Measurements from ENCODE around the gene OTOG.

OTOG gene

DNA sequence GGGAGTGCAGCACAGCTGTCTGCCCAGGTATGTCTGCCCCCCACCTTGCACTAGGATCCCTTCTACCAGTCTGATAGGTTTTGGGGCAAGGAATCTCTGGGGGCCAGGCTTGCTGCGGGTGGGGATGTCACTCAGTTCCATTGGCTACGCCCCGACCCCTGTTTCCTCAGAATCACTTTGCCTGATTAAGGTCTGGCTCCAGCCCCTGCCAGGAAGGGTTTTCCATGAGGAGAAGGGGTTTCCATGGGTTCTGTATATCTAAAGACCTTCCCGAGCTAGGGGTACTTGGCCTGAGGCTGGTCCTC is 14.0 kb downstream of the OTOG start (continued):
- TF ChIP-seq, protein P1, sequence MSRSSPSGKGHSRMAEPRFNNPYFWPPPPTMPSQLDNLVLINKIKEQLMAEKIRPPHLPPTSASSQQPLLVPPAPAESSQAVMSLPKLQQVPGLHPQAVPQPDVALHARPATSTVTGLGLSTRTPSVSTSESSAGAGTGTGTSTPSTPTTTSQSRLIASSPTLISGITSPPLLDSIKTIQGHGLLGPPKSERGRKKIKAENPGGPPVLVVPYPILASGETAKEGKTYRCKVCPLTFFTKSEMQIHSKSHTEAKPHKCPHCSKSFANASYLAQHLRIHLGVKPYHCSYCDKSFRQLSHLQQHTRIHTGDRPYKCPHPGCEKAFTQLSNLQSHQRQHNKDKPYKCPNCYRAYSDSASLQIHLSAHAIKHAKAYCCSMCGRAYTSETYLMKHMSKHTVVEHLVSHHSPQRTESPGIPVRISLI (tag by site-specific recombination; IDR thresholded peaks at IDR 0.05): no peak
- TF ChIP-seq ZNF202 (tag by site-specific recombination; IDR thresholded peaks at IDR 0.05; ENCODE audit: borderline replicate concordance): no peak
- TF ChIP-seq ZNF335 (tag by site-specific recombination; conservative IDR thresholded peaks at IDR 0.05): no peak
- no peak for TF ChIP-seq RBAK (tag by site-specific recombination; IDR thresholded peaks at IDR 0.05)
- TF ChIP-seq ZNF629 (tag by site-specific recombination; IDR thresholded peaks at IDR 0.05): no peak
- TF ChIP-seq ZNF24 (tag by site-specific recombination; IDR thresholded peaks at IDR 0.05): no peak
- no peak for TF ChIP-seq HOXC10 (CRISPR knock-in tag; IDR thresholded peaks at IDR 0.05)
- TF ChIP-seq PRDM1 (tag by site-specific recombination; IDR thresholded peaks at IDR 0.05): no peak
- no peak for TF ChIP-seq ZNF266 (tag by site-specific recombination; IDR thresholded peaks at IDR 0.05; ENCODE audit: low read depth)
- no peak for TF ChIP-seq SCRT2 (tag by site-specific recombination; IDR thresholded peaks at IDR 0.05)
- TF ChIP-seq KLF8 (tag by site-specific recombination; IDR thresholded peaks at IDR 0.05): no peak

DNA sequence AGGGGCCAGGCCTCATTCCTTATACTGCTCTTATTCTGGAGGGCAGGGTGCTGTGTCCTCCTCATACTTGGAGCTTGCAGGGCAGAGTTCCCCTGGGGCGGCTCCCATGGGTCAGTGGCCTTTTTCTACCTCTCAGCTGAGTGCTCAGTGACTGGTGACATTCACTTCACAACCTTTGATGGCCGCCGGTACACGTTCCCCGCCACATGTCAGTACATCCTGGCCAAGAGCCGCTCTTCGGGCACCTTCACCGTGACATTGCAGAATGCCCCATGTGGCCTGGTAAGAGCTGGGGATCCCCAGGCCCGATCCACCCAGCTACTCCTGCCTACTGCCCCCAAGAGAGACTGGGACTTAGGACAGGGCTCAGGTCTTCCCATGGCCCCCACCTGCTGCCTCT is 14.5 kb downstream of the OTOG start:
- Histone ChIP-seq H3K4me3 (ENCODE audit: low read depth, low read length) (no peak overlapping the region), H3K27ac (ENCODE audit: extremely low read depth, low read depth, low read length) (no peak overlapping the region), H3K36me3 (ENCODE audit: control insufficient read depth in 2 of 2, insufficient read depth in 1 of 2, low read length in 2 of 2) (no peaks in the 10 kb centered on the region), H3K9me3 (ENCODE audit: control insufficient read depth, insufficient read depth, low read depth, low read length) (no peaks in the 10 kb centered on the region), H3K4me1 (ENCODE audit: control insufficient read depth, insufficient read depth, low read length) (no peaks in the 10 kb centered on the region)
- POLR2A ChIA-PET: no interaction called here
- CTCF ChIA-PET: interaction anchor here (0.6 to 2.6 kb wide), 4 partner anchors 33 to 332 kb away, joined by 3 to 6 read pairs (median 3); no protein-coding TSS in a partner anchor
- TF ChIP-seq ZNF529 (tag by site-specific recombination; IDR thresholded peaks at IDR 0.05; ENCODE audit: insufficient replicate concordance) (no peak), ZNF555 (tag by site-specific recombination; conservative IDR thresholded peaks at IDR 0.05) (no peak)
- TF ChIP-seq, protein P1 (tag by site-specific recombination; IDR thresholded peaks at IDR 0.05): no peak

DNA sequence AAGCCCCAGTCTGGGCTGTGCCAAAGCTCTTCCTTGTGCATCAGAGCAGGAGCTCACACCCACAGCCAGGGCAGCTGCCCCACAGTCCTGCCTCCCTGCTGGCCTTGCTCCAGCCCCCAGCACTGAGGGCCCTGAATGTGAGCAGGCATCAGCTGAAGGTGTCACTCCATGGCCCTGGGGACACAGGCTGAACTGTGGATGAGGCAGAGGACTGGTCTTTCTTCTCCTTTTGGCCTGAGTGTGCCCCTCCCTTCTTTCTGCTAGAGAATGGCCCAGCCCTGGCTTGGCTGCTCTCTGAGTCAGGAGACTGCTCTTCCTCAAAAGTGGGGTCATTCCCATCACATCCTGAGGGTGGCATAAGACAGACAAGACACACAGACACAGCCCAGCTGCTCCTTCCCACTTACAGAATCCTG is 16.2 kb downstream of the OTOG start:
- H3K4me3 ChIP-seq (ENCODE audit: low read depth, low read length): no peak overlapping the region
- ChIA-PET CTCF (interaction anchor here (0.6 to 1.9 kb wide), 4 partner anchors 36 to 584 kb away, joined by 3 to 7 read pairs (median 4); no protein-coding TSS in a partner anchor), POLR2A (interaction anchor here (0.5 kb wide), 1 partner anchor 360 kb away, joined by 3 read pairs; no protein-coding TSS in a partner anchor)
- H3K9me3 ChIP-seq (ENCODE audit: control insufficient read depth, insufficient read depth, low read depth, low read length): no peaks in the 10 kb centered on the region
- H3K4me1 ChIP-seq (ENCODE audit: control insufficient read depth, insufficient read depth, low read length): no peaks in the 10 kb centered on the region
- no peaks in the 10 kb centered on the region for H3K36me3 ChIP-seq (ENCODE audit: control insufficient read depth in 2 of 2, insufficient read depth in 1 of 2, low read length in 2 of 2)
- H3K27ac ChIP-seq (ENCODE audit: extremely low read depth, low read depth, low read length): no peak overlapping the region
- TF ChIP-seq, protein P2, sequence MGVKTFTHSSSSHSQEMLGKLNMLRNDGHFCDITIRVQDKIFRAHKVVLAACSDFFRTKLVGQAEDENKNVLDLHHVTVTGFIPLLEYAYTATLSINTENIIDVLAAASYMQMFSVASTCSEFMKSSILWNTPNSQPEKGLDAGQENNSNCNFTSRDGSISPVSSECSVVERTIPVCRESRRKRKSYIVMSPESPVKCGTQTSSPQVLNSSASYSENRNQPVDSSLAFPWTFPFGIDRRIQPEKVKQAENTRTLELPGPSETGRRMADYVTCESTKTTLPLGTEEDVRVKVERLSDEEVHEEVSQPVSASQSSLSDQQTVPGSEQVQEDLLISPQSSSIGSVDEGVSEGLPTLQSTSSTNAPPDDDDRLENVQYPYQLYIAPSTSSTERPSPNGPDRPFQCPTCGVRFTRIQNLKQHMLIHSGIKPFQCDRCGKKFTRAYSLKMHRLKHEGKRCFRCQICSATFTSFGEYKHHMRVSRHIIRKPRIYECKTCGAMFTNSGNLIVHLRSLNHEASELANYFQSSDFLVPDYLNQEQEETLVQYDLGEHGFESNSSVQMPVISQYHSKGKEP (tag by site-specific recombination; IDR thresholded peaks at IDR 0.05): no peak
- TF ChIP-seq ZNF777 (tag by site-specific recombination; IDR thresholded peaks at IDR 0.05; ENCODE audit: borderline replicate concordance) (no peak), ZNF600 (tag by site-specific recombination; IDR thresholded peaks at IDR 0.05) (no peak), ZBTB1 (tag by site-specific recombination; IDR thresholded peaks at IDR 0.05) (no peak), REPIN1 (tag by site-specific recombination; IDR thresholded peaks at IDR 0.05; ENCODE audit: low read depth) (no peak), ZNF157 (tag by site-specific recombination; IDR thresholded peaks at IDR 0.05) (no peak)
- TF ChIP-seq, protein P3, sequence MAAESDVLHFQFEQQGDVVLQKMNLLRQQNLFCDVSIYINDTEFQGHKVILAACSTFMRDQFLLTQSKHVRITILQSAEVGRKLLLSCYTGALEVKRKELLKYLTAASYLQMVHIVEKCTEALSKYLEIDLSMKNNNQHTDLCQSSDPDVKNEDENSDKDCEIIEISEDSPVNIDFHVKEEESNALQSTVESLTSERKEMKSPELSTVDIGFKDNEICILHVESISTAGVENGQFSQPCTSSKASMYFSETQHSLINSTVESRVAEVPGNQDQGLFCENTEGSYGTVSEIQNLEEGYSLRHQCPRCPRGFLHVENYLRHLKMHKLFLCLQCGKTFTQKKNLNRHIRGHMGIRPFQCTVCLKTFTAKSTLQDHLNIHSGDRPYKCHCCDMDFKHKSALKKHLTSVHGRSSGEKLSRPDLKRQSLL (tag by site-specific recombination; IDR thresholded peaks at IDR 0.05): no peak
- TF ChIP-seq, protein P4, sequence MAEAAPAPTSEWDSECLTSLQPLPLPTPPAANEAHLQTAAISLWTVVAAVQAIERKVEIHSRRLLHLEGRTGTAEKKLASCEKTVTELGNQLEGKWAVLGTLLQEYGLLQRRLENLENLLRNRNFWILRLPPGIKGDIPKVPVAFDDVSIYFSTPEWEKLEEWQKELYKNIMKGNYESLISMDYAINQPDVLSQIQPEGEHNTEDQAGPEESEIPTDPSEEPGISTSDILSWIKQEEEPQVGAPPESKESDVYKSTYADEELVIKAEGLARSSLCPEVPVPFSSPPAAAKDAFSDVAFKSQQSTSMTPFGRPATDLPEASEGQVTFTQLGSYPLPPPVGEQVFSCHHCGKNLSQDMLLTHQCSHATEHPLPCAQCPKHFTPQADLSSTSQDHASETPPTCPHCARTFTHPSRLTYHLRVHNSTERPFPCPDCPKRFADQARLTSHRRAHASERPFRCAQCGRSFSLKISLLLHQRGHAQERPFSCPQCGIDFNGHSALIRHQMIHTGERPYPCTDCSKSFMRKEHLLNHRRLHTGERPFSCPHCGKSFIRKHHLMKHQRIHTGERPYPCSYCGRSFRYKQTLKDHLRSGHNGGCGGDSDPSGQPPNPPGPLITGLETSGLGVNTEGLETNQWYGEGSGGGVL (tag by site-specific recombination; IDR thresholded peaks at IDR 0.05): no peak
- TF ChIP-seq, protein P5, sequence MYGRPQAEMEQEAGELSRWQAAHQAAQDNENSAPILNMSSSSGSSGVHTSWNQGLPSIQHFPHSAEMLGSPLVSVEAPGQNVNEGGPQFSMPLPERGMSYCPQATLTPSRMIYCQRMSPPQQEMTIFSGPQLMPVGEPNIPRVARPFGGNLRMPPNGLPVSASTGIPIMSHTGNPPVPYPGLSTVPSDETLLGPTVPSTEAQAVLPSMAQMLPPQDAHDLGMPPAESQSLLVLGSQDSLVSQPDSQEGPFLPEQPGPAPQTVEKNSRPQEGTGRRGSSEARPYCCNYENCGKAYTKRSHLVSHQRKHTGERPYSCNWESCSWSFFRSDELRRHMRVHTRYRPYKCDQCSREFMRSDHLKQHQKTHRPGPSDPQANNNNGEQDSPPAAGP (tag by site-specific recombination; IDR thresholded peaks at IDR 0.05): no peak
- TF ChIP-seq, protein P6, sequence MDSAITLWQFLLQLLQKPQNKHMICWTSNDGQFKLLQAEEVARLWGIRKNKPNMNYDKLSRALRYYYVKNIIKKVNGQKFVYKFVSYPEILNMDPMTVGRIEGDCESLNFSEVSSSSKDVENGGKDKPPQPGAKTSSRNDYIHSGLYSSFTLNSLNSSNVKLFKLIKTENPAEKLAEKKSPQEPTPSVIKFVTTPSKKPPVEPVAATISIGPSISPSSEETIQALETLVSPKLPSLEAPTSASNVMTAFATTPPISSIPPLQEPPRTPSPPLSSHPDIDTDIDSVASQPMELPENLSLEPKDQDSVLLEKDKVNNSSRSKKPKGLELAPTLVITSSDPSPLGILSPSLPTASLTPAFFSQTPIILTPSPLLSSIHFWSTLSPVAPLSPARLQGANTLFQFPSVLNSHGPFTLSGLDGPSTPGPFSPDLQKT (IDR thresholded peaks at IDR 0.05; ENCODE audit: borderline replicate concordance, low read depth, low read length): no peak

Measured in HEK293 (cell line).